GM18867 (cell line): Measurements from ENCODE around the gene TFF2.

Experiments
- ATAC-seq: cut with Tn5 transposase; IDR thresholded peaks from one replicate; pipeline ENCODE4 v1.9.1; 2021; ENCODE audit warnings: mild to moderate bottlenecking, moderate library complexity; ENCODE audit not compliant: unreplicated experiment

The TFF2 gene

DNA sequence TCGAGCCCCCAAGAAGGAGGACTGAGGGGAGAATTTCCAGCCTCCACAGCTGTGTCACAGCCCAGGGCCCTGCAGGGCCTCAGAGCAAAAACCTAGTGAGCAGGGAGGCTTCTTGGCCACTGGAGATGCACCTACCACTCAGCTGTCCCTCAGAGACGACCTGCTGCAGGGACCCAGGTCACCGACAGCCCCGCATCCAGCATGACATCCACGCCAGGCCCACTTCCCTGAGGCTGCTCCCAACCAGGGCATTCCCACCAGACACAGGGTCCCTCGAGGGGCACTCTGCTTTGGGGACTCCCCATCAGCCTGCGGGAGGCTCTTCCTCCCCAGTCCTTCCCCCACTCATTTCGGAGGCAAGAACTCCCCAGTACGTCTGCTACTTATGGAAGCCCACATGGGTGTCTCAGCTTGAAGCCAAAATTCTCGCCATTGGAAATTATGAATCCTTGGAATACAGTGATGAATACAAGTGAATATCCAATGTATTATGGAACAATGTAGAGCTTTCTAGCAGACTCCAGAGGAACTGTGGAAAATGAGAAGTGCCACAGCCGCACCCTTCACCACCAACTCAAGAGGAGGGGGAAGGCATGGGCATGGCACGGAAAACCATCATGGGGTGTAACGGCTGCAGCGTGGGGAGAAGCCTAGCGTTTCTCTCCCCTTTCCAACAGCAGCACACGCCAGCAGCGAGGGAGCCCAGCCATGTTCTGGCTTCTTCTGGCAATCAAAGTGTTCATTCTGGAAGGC is 42.5 kb downstream of the TFF2 start:
- ATAC-seq: no peak

GRCh38 chr21:42307106-42307505 is 43.7 kb downstream of the TFF2 start:
- no peak for ATAC-seq

GRCh38 chr21:42306366-42307035 is 44.3 kb downstream of the TFF2 start:
- no peak for ATAC-seq

- ATAC-seq: no peak
Observed at GRCh38 chr21:42305707-42306147, 45.1 kb downstream of the TFF2 start.

DNA sequence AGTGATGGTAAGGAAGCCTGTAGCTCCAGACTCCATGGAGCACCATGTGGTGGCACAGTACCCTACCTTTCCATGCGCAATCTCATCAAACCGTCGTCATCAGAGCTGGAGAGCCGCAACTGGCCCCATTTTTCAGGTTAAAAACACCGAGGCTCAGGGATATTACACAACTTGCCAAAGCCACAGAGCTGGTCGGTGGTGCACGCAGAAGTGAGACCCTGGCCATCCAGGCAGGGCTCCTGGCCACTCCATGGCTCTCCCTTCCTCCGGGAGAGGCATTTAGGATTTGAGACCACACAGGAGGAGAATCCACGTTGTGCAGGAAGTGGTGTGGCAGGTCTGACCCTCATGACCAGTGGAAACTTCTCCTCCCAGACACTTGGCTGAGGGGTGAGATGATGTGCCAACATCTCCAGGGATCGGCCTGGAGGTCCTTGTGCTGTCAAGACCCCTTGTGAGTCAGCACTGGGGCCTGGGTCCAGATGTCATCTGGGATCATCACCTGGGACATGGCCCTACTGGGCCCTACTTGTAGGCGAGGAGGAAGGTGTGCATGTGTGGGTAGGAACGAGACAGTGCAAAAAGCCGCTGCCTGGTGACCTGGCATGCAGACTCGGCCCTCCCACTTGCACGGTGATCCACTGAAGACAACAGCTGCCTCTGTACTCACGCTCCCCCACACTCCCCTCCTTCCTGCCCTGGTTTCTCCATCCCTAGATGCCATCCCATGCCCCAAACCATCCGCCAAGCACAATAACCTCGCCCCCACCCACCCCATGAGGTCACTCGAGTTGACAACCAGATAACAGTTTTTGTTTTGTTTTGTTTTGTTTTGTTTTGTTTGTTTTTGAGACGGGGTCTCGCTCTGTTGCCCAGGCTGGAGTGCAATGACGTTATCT is 46.0 kb downstream of the TFF2 start:
- ATAC-seq: no peak

DNA sequence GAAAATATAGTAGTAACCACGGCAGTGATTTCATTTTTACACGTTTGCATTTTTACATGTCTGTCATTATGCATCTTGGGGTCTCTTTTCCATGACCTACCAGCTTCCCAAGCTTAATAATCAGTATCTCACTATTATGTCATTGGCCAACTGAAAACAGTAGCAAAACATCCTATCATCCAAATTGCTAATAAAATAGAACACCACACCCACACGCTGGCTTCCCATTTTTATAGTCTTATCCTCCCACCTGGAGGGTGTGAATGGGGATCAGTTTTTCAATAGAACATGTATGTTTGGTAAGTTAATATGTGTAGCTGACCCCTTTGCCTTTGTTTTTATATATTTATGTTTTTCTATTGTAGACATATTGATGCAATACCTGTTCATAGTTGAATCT is 47.4 kb downstream of the TFF2 start:
- ATAC-seq: no peak

DNA sequence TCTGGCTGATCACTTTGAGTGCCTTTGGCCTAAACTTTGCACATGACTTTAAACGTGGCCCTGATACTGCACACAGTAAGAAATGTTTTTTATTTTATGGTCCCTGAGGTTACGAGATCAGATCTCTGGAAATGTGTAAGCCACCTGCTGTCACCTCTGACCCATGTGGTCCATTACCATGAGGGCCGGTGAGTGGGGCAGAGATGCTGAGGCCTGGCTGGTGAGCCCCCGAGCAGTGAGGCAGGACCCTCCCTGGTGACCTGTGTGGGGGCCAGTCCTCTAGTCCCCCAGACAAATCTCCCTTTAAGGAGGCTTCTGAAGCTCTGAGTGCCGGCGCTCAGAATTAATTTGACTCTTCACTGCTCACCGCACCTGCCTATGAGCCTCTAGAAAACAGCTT is 48.0 kb downstream of the TFF2 start:
- ATAC-seq: no peak

GRCh38 chr21:42302076-42302650 is 48.6 kb downstream of the TFF2 start:
- no peak for ATAC-seq

DNA sequence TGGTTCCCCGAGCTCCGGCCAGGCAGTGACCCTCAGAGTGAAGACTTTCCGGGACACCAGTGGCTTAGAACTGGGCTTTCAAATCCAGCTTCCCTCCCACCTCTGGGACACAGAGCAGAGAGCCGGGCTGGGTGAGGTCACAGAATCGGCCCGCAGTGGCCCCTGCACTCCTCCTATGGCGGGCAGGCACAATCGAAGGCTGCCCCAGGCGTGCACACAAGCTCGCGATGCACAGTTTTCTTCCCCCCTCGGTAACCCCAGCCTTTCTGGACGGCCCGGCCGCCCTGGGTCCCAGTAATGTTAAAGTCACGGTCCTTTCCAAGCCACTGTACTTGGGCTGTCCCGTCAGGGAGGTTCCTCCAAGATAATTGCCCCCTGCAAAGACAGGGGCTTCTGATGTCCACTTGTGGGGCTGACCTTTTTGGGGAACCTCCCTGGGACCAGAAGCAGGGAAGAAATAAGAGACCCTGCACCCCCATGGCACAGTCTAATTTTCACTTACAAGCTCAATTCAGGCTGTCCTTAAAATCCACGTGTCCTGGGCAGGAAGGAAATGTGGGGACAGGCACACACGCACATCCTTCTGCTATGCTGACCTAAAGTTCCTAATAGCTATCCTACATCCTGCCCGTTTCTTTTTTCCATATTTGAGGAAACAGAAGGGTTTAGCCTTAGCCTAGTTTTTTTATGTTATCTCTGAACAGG is 49.3 kb downstream of the TFF2 start:
- no peak for ATAC-seq

GRCh38 chr21:42300956-42301355 is 49.8 kb downstream of the TFF2 start:
- no peak for ATAC-seq

- ATAC-seq: no peak
Observed at GRCh38 chr21:42300045-42300583, 50.7 kb downstream of the TFF2 start.

DNA sequence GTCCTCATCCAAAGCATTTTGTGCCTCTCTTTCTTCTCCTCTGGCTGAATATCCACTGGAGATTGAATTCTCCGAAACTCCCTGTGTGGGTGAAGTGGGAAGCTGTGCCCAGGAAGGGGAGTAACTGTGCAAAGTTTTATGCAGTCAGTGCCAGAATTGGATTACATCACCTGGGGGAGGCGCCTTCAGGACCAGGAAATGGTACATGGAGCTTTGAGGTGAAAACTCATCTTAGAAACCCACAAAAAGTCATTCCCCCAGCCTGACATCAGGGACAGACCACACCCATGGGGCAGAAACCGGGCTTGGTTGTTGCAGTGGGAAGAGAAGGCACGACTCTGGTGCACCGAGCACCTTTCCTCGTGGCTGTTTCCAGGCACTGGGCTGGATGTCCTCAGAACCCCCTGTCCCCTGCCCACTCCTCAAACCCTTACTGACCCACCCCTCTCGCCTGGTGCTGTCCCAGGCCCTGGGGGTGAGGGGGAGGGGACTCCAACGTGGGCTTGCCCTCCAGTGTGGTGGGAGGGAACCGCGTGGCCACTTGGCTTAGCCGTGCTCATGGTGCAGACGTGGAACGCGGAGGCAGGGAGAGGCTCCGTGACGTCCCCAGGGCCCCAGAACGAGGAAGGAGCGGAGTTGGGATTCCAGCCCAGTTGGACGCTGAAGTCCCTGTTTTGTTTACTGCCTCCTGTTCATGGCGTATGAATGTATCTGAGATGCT is 51.3 kb downstream of the TFF2 start:
- no peak for ATAC-seq

GRCh38 chr21:42298657-42299056 is 52.1 kb downstream of the TFF2 start:
- no peak for ATAC-seq

DNA sequence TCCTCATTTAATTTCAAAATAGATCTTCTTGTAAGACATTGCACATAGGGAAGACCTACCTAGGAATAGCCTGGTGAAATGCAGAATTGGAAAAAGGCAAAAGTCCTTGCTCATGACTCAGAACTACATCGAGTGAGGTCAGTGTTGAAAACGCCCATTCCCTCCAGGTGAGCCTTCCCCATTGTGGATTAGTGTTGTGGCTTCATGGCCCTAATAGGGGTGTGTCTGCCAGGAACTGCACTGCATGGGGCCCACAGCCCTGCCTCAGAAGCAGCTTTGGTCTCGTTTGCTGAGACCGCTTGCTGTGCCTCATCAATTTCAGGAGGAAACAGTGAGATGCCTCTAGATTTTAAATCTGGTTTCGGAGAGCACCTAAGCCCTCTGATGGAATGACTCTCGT is 52.6 kb downstream of the TFF2 start:
- no peak for ATAC-seq

DNA sequence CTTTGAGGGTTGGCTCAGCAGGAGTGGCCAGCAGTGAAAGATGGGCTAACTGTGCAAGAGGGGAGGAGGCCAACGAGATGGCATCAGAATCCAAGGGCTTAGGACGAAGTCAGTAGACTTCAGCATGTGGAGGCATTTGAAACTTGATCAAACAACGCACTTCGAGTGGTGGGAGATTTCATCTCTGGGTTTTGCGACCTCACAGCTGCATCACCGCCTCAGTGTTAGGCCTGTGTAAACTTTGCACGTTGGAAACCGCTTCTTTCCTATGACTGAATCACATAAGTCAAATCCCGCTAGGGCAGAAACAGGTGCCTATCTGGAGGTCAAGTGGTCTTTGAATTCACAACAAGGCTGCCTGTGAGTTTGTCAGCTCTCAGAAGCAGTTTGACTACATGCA is 53.4 kb downstream of the TFF2 start:
- ATAC-seq: no peak

DNA sequence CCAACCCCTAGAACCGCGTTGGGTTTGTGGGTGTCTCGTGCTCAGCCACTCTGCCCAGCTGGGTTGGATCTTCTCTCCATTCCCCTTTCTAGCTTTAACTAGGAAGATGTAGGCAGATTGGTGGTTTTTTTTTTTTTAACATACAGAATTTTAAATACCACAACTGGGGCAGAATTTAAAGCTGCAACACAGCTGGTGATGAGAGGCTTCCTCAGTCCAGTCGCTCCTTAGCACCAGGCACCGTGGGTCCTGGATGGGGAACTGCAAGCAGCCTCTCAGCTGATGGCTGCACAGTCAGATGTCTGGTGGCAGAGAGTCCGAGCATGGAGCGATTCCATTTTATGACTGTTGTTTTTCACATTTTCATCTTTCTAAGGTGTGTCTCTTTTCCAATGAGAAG is 54.3 kb downstream of the TFF2 start:
- ATAC-seq: no peak
